NCI-H345 treated with DMSO at 0.1 percent for 48 hours (cell line): ENCODE results near the gene UXS1.

Experiments
- DNase-seq: peaks from one replicate; lab custom pipeline; 2025; ENCODE audit not compliant: unreplicated experiment; lab: John Stamatoyannopoulos, UW

The UXS1 gene

DNA sequence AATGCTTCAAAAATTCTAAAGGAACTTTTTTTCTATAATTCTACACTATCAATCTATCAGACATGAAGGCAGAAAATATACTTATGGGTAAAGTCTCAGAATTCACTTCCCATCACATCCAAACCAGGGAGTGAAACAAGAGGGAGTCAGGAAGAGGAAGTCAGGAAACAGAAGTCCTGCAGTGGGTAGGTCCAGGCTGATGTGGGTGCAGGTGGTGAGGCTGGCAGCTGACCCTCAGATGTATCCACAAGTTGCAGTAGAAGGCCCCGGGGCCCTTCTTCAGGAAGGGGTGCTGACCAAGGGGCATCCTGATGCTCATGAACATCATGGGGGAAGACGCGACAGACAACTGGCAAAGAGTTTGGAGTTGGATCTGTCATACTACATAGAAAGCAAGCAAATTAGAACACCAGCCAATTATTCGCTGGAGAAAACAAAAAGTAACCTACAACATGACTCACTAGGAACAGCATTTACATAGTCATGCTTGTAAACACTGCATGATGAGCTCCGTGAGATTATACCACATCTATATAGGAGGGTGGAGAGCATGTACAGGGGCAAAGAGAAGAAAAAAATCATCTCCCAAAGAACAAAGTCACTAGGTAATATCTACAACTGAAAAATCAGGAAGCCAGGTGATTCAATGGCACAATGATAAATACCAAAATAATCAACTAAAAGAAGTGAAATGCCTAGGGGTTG is 4.2 kb downstream of the UXS1 start:
- no peak for DNase-seq

DNA sequence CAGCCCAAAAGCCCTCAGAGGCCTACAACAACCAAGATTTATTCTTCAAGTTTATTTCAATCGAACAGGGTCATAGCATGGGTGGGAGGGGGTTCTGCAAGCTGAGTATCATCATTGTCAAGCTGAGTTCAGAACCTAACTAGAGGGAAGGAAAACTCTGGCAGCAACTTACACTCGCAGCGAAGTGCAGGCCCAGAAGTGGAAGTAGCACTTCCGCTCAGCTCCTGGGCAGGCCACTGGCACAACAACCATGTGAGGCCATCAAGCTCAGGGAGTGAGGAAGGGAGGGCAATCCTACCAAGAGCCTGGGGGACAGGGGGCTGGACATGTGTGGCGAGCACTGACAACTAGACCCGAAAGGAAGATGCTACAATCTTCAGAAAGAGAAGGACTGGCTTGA is 4.8 kb downstream of the UXS1 start:
- no peak for DNase-seq

DNA sequence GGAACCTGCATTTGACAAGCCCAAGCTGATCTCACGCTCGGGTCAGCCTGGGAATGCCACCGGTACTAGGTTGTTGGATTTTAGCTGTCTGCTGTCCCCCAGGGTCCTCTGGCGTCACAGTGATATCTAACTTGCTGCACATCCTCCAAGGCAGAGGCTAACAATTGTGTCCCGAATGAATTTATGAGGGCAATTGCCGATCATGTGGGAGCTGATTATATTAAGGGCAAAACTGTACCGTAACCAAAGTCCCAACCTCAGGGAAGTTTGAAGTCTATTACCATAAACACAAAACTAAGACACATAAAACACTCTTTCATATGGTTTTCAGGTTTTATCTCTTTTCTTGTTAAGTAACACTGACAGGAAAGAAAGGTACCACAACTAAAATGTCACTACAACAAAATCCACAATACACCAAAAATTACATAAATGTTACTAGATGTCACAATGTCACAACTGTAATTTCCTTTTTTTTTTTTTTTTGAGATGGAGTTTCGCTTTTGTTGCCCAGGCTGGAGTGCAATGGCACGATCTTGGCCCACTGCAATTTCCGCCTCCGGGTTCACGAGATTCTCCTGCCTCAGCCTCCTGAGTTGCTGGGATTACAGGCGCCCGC is 6.7 kb downstream of the UXS1 start:
- no peak for DNase-seq

DNA sequence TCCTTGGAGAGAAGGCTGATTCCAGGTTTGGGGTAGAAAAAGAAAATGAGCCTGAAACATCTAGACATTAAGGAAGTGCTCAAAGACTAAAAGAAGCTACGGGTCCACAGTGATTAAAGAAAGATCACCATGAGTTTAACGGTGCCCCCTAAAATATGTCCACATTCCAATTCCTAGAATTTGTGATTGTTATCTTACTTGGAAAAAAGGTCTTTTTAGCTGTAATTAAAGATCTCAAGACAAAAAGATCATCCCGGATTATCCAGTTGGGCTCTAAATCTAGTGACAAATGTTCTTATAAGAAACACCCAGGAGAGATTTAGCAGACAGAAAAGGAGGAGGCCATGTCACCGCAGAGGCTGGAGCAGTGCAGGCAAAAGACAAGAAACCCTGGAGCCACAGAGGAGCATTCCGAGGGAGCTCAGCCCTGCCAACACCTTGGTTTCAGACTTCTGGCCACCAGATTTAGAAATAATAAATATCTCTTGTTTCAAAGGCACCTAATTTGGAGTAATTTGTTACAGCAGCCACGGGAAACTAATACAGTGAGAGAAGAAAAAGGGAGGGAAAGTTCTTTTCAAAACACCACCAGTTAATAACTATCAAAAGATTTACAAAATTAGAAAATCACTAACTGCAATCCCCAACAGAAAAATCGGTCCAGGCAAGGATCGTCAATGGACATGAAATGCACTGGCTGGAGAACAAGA is 8.5 kb downstream of the UXS1 start:
- no peak for DNase-seq

DNA sequence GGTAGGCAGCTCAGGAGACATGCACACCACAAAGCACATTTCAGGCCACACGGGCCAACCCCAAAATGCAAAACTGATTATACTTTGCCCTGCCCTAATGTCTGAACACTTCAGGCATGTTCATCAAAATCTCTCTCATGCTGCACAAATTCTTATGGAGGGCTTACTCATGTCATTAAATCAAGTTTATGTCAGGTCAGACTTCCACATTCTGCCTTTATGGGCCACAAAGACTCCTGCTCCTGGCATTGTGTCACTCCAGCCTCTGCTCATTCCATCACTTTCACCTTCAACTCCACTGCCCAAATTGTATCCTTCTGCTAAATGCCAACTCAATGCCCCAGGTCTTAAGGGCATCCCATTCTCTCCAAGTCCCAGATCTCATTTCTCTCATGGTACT is 9.2 kb downstream of the UXS1 start:
- DNase-seq: no peak

DNA sequence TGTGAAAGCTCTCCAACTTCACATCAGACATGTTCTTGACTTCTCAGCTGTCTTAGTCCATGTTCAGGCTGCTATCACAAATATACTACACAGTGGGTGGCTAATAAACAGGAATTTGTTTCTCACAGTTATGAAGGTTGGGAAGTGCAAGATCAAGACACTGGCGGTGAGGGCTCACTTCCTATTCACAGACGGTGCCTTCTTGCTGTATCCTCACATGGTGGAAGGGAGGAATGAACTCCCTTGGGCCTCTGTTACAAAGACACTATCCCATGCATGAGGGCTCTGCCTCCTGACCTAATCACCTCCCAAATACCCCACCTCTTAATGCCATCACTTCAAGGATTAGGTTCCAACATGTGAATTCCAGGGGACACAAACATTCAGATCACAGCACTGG is 9.7 kb downstream of the UXS1 start:
- no peak for DNase-seq

DNA sequence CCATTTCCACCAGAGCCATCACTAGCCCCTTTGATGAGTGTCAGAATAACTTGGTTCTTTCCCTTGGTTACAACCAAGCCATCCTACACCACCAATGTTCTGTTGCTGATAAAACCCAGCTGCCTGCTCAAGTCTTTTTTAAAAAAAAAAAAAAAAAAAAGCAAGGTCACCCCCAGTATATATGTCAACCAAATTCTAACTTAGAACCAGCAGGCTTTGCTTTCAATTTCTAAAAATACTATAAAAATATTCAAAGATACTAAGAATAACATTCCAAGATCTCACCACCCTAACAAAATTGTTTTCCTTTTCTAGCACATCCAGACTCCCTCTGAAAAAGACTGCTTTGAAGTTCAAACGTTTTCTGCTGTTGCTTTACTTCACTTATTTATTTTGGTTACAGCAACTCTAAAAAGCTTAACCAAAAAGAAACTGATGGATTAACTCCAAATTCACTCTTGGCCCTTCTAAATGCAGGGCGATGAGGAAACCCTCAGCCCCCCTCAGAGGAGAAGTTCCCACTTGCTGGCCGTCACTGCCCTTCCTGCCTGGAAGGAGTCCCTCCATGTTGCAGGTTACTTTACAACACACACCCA is 10.9 kb downstream of the UXS1 start:
- DNase-seq: no peak

DNA sequence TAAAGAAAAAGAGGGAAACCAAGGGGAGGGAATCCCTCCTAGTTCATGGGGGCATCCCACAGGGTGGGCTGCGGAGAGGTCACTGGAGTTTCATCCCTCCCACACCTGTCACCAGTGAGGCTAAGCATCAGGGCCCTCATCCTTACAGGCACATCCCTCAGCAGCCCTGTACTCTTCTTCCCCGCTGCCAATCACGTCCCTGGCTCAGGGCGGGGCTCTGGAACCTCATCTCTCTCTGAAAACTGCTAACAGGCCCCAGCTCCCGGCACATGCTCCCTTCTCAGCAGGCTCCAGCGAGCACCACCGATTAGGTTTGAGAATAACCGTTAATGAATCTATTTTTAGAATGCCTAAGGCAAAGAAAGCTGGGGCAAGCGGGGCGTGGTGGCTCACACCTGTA is 13.0 kb downstream of the UXS1 start:
- no peak for DNase-seq

DNA sequence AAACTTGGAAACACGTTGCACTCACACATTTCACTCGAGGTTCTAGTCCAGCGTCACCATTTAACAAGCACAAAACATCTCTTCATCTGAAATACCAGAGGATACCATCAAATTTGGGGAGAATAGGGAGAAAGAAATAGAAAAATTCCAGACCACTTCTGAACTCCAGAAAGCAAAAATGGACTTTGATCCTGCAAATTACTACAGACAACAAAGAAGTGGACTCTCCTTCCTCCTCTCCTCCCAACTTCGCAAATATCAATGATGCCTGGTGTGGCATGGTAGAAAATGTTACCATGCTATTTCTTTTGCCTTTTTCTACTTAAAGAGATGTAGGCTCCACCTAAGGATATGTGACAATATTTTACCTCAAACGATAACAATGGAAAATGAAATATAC is 13.5 kb downstream of the UXS1 start:
- DNase-seq: no peak

DNA sequence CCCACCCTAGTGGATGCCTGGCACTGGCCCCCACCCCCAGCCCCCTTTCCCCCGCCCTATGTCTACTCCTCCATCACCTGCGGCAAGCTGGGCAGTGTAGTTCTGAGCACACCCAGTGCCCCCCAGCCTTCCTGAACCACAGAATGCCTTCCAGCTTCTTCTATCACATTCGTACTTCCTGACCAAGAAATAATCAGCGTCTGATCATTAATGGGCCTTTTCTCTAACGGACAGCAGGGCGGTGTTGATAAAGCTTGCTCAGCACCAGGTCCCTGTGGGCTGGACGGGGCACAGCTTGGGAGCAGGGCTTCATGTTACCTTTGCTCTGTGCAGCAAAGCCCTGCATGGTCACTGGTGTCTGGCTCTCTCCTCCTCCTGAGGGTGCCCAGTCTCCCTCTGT is 15.4 kb downstream of the UXS1 start:
- no peak for DNase-seq

DNA sequence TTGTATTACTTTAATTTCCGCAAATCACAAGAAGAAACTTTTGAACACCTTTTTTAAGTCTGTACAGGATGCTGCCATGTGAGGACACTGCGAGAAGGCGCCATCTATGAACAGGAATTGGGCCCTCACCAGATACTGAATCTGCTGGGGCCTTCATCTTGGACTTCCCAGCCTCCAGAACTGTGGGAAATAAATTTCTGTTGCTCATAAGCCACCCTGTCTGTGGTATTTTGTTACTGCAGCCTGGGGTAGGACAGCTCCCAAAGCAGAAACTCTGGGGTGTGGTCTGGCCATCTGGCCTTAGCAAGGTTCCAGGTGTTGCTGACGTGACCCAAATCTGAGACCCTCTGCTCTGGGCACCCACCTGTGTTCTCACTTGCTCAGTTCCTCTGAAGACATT is 16.5 kb downstream of the UXS1 start:
- no peak for DNase-seq

DNA sequence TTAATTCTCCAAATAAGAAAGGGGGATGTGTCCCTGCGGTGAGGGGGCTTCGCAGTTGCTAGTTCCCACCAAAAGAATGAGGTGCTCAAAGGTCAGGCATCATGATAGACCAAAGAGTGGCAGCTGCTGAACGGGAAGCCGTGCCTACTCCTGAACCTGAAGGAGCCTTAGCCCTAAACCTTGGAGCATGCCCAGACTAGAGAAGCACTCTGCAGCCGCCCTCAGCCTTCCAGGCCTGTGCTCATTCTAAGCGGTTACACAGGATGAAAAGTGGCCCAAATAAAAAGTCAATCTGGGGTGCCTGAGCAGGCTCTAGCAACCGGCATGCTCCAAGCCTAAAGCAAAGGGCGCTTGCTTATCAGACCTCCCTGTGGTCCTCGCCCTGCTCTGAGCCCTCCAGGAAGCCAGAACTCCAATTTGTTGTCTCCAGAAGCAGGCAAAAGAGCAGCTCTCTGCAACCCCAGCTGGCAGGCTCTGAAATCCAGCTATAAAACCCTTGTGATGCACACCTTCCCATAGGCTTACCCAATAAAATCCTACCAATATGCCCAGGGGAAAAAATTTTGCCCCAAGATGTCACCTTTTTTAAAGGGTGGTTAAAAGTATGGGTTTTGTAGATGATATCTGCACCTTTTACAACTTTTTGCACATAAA is 17.5 kb downstream of the UXS1 start:
- DNase-seq: no peak

DNA sequence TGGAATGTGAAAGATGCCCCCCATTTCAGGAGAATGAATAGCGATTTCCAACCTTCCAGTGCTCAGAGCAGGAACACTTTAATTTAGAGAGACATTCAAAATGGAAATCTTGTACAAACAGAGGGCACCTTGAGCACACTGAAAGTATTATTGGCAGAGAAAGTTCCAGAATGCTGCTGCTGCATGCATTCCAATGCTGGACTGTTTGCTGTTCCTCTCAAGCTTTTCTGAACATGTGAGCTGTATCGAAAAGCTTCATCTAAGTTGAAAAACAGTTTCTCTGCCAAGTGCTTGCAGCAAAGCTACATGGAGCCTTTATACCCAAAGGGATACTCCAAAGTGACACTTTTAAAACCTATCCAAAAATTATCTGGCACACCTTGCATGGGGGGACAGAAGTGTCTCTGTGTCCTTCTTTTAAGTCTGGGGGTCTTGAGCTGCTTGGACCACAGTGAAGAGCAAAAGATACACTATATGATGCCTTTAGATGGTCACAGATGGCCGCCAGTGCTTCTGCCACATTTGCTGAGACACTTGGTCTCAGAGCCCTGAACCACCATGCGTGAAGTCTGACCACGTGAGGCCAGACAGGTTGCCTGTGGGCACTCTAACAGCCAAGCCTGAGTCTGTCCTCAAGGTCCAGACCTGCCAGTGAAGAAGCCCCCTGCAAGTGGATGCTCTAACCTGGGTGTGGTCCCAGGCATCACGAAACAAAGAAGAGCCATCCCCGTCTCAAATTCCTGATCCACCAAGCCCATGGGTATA is 18.8 kb downstream of the UXS1 start:
- no peak for DNase-seq

DNA sequence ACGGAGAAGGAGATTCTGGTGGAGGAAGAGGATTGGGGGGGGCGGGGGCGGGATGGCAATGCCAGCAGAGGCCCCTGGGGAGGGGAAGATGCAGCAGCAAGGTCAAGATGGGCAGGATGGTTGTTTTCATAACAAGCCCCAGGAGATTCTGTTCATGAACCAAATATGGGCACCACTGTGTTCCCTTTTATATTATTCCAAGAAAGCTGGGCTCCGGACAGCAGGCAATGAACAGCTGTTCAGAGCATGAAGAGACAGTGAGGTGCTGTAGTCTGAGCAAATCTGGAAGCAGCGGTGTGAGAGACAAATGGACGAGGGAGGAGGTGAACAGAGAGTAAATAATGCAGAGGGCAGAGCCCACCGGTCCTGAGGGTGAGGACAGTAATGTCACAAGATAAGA is 20.0 kb downstream of the UXS1 start:
- no peak for DNase-seq

DNA sequence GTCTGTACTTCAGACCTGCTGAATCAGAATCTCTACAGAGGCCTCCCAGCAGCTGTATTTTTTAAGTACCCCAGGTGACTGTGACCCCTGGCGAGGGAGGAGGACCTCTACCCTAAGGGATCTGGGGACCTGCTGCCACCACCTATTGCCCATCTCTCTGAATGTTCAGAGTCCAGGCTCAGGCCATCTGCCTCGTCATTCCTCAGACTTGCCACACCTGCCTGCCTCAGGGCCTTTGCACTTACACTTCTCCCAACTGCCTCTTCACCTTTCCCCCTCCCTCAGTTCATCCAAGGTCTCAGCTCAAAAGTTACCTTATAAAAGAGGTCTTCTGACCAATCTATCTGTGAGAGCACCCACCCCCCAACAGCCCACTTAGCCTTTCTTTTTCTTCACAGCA is 21.5 kb downstream of the UXS1 start:
- no peak for DNase-seq

DNA sequence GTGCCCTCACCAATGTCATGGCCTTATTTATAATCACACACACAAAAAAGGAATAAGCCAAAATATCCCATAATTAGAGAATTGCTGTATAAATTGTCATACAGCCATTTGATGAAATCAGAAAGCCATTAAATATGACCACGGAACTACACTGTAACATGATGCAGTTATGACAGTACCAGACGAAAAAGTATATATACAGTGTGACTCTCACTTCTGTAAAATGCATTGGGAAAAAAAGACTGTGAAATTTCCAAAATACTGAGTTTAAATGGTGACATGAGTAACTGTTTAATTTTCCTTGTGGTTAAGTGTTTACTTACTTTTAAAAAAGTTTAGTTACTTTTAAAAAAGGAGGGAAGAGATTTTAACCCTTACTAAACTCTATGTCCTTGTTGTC is 25.4 kb downstream of the UXS1 start:
- DNase-seq: no peak

DNA sequence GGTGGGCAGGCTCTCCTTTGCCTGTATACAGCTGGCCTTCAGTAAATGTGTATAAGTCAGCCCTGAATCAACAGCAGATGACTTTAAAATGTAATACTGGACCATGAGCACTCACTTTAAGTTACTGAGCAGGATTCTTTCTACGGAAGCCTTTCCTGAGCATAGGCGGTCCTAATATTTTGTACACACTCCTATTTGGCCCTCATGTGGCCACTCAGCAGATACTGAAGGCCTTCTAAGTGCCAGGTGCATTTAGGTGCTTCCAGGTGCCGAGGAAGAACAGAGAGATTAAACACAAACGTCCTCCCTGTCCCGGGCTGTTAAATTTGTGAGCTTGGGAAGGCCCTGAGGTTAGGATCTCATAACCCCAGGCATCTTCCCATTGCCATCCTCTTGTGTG is 27.0 kb downstream of the UXS1 start:
- DNase-seq: no peak

DNA sequence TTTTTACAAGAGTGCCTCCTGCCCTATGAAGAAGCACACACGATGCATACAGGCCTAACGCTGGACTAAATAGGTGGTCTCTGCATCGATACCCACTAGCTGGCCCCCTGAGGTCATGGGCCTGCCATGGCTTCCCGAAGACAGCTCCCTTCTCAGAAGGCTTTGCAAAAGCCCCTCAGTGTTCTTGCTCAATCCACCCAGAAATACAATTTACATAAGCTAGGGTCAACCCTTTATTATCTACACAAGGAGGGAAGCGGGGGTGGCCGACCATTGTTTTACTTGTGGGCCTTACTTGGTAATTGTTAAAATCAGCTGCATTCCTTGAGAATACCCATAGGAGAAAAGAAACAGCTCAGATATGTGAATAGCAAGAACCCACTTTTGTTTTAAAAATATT is 28.5 kb downstream of the UXS1 start:
- DNase-seq: no peak

DNA sequence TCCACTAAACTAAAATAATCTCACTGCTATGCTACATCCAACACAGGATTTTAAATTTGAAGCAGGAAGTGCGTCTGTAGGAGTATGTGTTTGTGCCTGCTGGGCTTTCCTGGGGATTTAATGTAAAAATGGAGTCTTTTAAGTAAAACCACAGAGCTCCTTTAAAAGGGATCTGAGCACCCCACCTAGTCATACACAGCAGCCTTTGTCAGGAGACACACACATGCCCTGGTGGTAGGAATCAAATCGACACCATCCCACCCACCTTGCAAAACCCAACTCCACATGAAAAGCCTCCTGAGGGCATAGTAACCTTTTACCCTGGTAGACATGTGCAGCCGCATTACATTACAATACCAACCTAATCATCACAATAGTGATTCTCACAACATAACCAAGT is 29.1 kb downstream of the UXS1 start:
- no peak for DNase-seq

DNA sequence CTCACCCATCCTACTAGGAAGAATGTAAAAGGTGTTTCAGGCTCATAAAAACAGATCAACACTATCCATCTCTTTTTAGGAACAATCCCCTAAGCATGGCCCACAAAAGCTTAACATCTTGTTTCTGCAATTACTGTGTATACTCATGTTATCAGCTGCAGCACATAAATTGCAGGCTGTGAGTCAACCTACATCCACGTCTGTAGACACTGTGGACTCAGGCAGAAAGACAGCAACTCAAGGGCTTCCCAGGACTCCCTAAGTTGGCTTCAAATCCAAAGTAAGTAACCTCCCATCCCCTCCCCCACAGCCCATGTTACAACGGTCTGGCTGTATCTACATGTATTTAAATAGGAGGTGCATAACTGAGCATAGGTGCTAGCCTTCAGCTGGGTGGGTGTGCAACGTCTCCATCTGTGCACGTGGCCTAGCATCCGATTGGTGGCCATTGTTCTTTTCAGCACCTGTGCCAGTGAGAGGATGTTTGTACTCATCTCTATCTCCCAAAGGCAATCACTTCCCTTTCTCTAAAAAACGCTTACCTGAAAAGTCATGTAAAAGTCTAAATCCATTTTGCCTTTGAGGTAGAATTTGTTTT is 30.1 kb downstream of the UXS1 start:
- DNase-seq: no peak
